ENCODE measurements around the gene INPP5E. TPM values are rescaled to one million over a fixed set of nuclear protein-coding genes. Genes with fewer than 3 reads are reported as not detected.

INPP5E gene
- total and polyA plus RNA-seq, 10 of the 15 experiments (the other 5 are each of a cell fraction or from before 2014, with no cell fraction given): 0.24 to 16.0 (median 5.3) TPM

DNA sequence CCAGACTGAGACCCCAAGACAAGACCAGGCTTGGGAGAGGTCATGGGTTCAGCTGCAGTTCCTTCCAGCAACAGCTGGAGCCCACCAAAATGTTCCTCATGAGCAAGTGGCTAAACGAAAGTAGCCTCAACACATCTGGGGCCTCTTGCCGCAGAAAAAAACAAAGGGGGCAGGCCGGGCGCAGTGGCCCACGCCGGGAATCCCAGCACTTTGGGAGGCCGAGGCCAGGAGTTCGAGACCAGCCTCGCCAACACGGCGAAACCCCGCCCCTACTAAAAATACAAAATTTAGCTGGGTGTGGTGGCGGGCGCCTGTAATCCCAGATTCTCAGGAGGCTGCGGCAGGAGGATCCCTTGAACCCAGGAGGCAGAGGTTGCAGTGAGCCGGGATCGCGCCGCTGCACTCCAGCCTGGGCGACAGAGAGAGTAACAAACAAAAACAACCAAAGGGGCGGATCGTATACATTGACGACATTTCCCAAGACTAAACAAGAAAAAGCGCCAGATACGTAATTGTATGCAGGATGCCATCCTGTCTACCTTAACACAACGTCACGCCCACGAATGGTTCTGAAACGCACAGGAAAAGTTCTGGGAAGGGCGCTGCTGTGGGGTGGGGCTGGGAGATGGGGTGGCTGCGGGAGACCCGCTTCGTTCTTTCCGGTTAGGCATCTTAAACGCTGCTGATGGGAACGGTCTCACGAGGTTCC, 1.7 kb downstream of the INPP5E start:
- ChIA-PET SMC1A (ENCODE audit: uncharacterized antibody, unreplicated experiment) (no interaction called here), CTCF (interaction anchor here (1.8 kb wide), 1 partner anchor 75 kb away, joined by 5 read pairs; the partner anchor contains the start of gene DNLZ), POLR2A (interaction anchor here (1.0 to 1.3 kb wide), 3 partner anchors 28 to 208 kb away, joined by 3 to 5 read pairs (median 3); partner anchors contain the start of genes ENTR1 and PMPCA), RAD21 (ENCODE audit: unreplicated experiment) (interaction anchor here (1.1 kb wide), 1 partner anchor 34 kb away, joined by 3 read pairs; no protein-coding TSS in a partner anchor)
- DNase-seq (ENCODE audit: low read depth, low spot score) (no peak), ATAC-seq (no peak), FAIRE-seq (no peak)
- 22% methylated on average over 37 of the region's 37 CpGs for WGBS (ENCODE audit: insufficient coverage, insufficient replicate concordance, low lambda C conversion rate, missing lambda C conversion rate)
- in situ Hi-C loops (cut with MboI) (no loop called here), intact Hi-C loops (cut with micrococcal nuclease; ENCODE audit: unreplicated experiment) (no loop called here)
- Histone ChIP-seq H2AFZ (ENCODE audit: control insufficient read depth, low read depth, low read length) (no peak overlapping the region; the same call in 1 of the 2 replicates), H3K9me3 (replicated peaks; ENCODE audit: control insufficient read depth, insufficient read depth, low read length) (no peaks in the 10 kb centered on the region), H3K36me3 (ENCODE audit: control insufficient read depth in 2 of 2, insufficient read depth in 2 of 2, low read length in 1 of 2) (peaks cover 5 to 11% of the 10 kb centered on the region in 2 experiments), H3K4me3 (peak overlapping the region; percentile 97), H3K79me2 (ENCODE audit: control insufficient read depth, insufficient read depth, low read length) (peaks cover 40% of the 10 kb centered on the region), H4K20me1 (ENCODE audit: control insufficient read depth, insufficient read depth) (no peaks in the 10 kb centered on the region), H3K27ac (ENCODE audit: control insufficient read depth, insufficient read depth) (no peak overlapping the region; the same call in none of the 2 replicates), H3K4me1 (ENCODE audit: control insufficient read depth, insufficient read depth, low read length) (peaks cover 6% of the 10 kb centered on the region; the same call in 1 of the 2 replicates), H3K4me2 (ENCODE audit: control insufficient read depth, insufficient read depth) (peak overlapping the region; percentile 64), H3K27me3 (replicated peaks in 1 of 2; ENCODE audit: control insufficient read depth in 2 of 2, insufficient read depth in 2 of 2, low read length in 1 of 2) (no peaks in the 10 kb centered on the region), H3K9ac (ENCODE audit: control insufficient read depth, insufficient read depth, low read length) (peak overlapping the region; percentile 88)
- BruUV-seq (replicated peaks): no TSS peak
- peak; percentile 83 for TF ChIP-seq MLLT1 (IDR thresholded peaks at IDR 0.05)
- TF ChIP-seq SP1 (IDR thresholded peaks at IDR 0.05; ENCODE audit: low read depth, low read length): no peak
- TF ChIP-seq CEBPB (IDR thresholded peaks at IDR 0.05; ENCODE audit: borderline replicate concordance in 1 of 2, low read depth in 2 of 2, low read length in 2 of 2): no peak
- TF ChIP-seq MTA3 (IDR thresholded peaks at IDR 0.05; ENCODE audit: borderline replicate concordance, low read length): no peak
- no peak for TF ChIP-seq ZSCAN29 (IDR thresholded peaks at IDR 0.05)
- TF ChIP-seq MTA2 (IDR thresholded peaks at IDR 0.05; ENCODE audit: low read depth): no peak
- 0 out of 2 replicates have a peak, but pooled peaks have one; percentile 35 for TF ChIP-seq NR2F1 (conservative IDR thresholded peaks at IDR 0.05)
- no peak for TF ChIP-seq EGR1 (IDR thresholded peaks at IDR 0.05; ENCODE audit: borderline replicate concordance in 1 of 2, low read depth in 2 of 2, low read length in 2 of 2)
- no peak for TF ChIP-seq ASH2L (IDR thresholded peaks at IDR 0.05; ENCODE audit: borderline replicate concordance, low read depth)
- no peak for TF ChIP-seq GATAD2B (conservative IDR thresholded peaks at IDR 0.05; ENCODE audit: low read depth)

Measured in GM12878 (cell line).